BLaER1 treated with 17β-estradiol and CSF1 and Interleukin-3, amounts not matched to agents 10 nM and 100 nM (cell line): ENCODE measurements around the gene SYCE3.

ENCODE experiments used
- H3K27ac ChIP-seq, 11 experiments: shearing (Covaris generic); formaldehyde crosslinking; 2 replicates each; pipeline ENCODE4 v1.8.1; 2022
- H3K27me3 ChIP-seq, 11 experiments: shearing (Covaris generic); formaldehyde crosslinking; 2 replicates each; pipeline ENCODE4 v1.8.1; 2022
- H3K36me3 ChIP-seq, 11 experiments: shearing (Covaris generic); formaldehyde crosslinking; 2 replicates each; pipeline ENCODE4 v1.8.1; 2022
- H3K4me1 ChIP-seq, 10 experiments: shearing (Covaris generic); formaldehyde crosslinking; 2 replicates each; pipeline ENCODE4 v1.8.1; 2022
- H3K4me2 ChIP-seq, 11 experiments: shearing (Covaris generic); formaldehyde crosslinking; 2 replicates each; pipeline ENCODE4 v1.8.1; 2022
- H3K4me3 ChIP-seq, 10 experiments: shearing (Covaris generic); formaldehyde crosslinking; 2 replicates each; pipeline ENCODE4 v1.8.1; 2022
- H3K9ac ChIP-seq, 11 experiments: shearing (Covaris generic); formaldehyde crosslinking; 2 replicates each; pipeline ENCODE4 v1.8.1; 2022
- H3K9me3 ChIP-seq, 11 experiments: shearing (Covaris generic); formaldehyde crosslinking; replicated peaks in 1 of 11; 2 replicates each; pipeline ENCODE4 v1.8.1; 2022
- H4K20me1 ChIP-seq, 11 experiments: shearing (Covaris generic); formaldehyde crosslinking; 2 replicates each; pipeline ENCODE4 v1.8.1; 2022
- Cebpa-rat ChIP-seq, 11 experiments: shearing (Covaris generic); IDR thresholded peaks; 2 replicates each; pipeline ENCODE4 v1.8.1; 2022

Gene SYCE3

DNA sequence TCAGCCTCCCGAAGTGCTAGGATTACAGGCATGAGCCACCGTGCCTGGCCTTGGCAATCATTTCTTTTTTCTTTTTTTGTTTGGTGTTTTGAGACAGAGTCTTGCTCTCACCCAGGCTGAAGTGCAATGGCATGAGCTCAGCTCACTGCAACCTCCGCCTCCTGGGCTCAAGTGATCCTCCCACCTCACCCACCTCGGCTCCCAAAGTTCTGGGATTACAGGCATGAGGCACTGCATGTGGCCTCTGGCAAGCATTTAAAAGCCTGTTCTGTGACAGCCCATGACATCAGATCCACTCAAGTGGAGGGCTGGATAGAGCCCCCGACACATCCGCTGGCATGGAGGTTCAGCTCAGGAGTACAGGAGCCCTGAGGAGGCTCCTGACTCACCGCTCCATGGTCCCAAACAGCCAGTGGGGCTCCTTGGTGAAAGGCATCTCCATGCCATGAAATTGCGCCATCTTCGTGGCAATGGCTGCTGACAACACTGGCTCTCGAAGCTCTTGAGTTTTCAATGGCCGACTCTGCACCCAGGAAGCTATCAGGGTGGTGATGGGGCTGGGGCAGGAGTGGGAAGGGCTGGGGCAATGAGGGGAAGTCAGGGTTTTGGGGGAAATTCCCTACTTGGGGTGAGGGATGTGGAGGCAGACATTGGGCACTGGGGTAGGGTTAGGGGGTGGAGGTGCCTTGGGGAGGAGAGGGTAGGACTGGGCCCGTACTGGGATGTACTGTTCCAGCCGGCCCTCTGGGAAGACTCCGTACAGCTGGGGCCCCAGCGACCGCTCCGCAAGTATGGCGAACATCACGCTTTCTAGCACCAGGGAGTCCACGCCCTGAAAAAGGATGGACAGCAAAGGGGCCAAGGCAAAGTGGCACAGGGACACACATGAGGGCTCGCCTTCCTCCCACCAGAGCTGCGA is 18.6 kb upstream of the SYCE3 start:
- no peaks in the 10 kb centered on the region for H3K9me3 ChIP-seq

DNA sequence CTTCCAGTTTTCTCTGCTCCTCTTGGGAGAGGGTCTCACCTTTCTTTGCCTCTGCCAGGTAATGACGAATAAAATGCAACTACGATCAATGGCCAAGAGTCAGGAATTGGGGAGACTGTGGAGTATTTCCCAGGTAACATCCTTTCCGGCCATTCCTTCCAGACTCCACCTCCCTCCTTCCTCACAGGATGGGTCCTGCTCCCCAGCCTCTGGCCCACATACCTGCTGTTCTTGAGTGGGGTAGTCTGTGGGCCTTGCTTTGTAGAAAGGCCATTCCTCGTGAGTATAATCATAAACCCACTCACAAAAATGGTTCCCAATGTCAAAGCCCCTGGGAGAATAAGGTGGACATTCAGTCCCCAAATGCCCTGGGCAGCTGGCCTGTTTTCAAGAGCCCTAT is 17.0 kb upstream of the SYCE3 start:
- no peaks in the 10 kb centered on the region for H3K27me3 ChIP-seq
- peaks cover 18 to 53% (median 32%) of the 10 kb centered on the region in 10 experiments for H3K4me1 ChIP-seq
- H3K4me2 ChIP-seq = no peak overlapping the region
- H3K9ac ChIP-seq = peak overlapping the region in 2 of 11 experiments; percentile 6 to 42; a peak in 1 of 22 replicates
- H3K27ac ChIP-seq = no peak overlapping the region
- peaks cover 29 to 68% (median 52%) of the 10 kb centered on the region in 11 experiments; a peak in 21 of 22 replicates for H3K36me3 ChIP-seq
- no peak for TF ChIP-seq Cebpa-rat (IDR thresholded peaks at IDR 0.05)
- H3K4me3 ChIP-seq = no peak overlapping the region
- no peaks in the 10 kb centered on the region for H3K9me3 ChIP-seq
- peaks cover 0 to 19% (median 0%) of the 10 kb centered on the region in 11 experiments; a peak in 8 of 22 replicates for H4K20me1 ChIP-seq

More for the DNA sequence above, 18.6 kb upstream of the SYCE3 start:
- peaks cover 18 to 53% (median 32%) of the 10 kb centered on the region in 10 experiments for H3K4me1 ChIP-seq
- peak overlapping the region; percentile 86 to 98 (median 96) for H3K4me2 ChIP-seq
- H3K36me3 ChIP-seq = peaks cover 22 to 59% (median 42%) of the 10 kb centered on the region in 11 experiments; a peak in 21 of 22 replicates
- peak overlapping the region; percentile 89 to 98 (median 97); a peak in 21 of 22 replicates for H3K27ac ChIP-seq
- peak overlapping the region; percentile 88 to 98 (median 97) for H3K9ac ChIP-seq
- no peaks in the 10 kb centered on the region for H3K27me3 ChIP-seq
- peak overlapping the region; percentile 69 to 79 (median 78) for H3K4me3 ChIP-seq
- no peak for TF ChIP-seq Cebpa-rat (IDR thresholded peaks at IDR 0.05)
- peaks cover 0 to 13% (median 0%) of the 10 kb centered on the region in 11 experiments; a peak in 7 of 22 replicates for H4K20me1 ChIP-seq

DNA sequence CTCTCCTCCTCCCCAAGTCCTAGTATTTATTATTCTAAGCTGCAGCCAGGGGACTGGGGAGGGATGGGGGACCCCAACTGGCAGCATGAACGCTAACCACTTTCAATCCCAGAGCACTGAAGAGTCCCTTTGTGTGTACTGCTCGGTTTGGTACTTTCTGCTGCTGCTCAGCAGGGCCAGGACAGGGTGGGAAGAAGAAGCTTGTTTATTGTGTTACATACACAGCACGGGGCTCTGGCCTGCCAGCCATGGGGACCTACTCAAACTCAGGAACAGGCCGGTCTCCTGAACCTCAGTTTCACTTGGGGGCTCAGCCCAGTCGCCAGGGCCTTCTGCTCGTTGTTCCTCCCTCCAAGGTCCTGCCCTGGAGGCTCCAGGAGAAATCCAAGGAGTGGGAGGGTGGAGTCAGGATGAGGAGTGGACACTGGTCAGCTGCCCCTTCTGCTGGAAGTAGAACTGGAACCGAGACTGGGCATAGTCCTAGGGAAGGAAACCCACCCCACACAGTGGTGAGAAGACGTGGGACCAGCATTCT is 16.1 kb upstream of the SYCE3 start:
- no peak for TF ChIP-seq Cebpa-rat (IDR thresholded peaks at IDR 0.05)
- H3K36me3 ChIP-seq = peaks cover 29 to 71% (median 56%) of the 10 kb centered on the region in 11 experiments

DNA sequence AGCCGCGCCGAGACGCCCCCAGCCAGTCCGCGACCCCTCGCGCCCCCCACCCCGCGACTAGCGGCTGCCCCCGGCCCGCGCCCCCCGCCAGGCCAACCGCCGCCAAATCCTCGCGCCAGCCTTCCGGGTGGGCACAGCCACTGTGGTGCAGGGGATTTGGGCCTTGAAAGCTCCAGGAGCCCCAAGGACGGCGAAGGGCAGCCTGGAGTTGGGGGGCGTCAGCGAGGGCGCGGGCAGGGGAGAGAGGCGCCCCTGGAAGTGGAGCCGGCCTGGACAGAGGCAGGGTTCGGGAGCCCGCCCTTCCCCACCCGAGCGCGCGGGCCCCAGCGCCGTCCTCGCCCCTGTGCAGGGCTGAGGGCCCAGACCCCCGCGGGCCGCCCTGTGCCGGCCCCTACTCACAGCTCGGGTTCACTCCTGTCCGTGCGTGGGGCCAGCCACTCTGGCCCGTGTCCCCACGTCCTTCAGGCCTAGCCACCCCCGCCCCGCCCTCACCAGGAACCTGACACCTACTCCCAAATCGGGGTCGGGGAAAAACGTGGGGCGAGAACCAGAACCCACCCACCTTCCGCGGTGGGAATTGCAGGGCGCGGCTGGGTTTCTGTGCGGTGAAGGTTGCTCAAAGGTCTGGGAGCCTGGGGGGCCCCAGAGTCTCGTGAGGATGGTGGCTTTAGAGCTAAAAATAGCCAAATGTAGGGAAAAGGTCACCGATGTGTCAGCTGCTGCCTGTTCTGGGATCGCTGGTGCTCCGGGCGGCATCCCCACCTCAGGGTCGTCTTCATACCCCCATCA is 15.5 kb upstream of the SYCE3 start, which contains the start of gene CPT1B:
TSS of gene CPT1B (minus strand) at position 441 of the 789 bp plus-strand sequence. CDS start 512 bp downstream, outside the sequence.
- peaks cover 0 to 24% (median 0%) of the 10 kb centered on the region in 11 experiments; a peak in 9 of 22 replicates for H4K20me1 ChIP-seq
- H3K4me2 ChIP-seq = peak within 1 kb of the TSS in 3 of 11 experiments; percentile 42 to 53 (median 51); a peak in 4 of 22 replicates
- peaks cover 33 to 78% (median 62%) of the 10 kb centered on the region in 11 experiments for H3K36me3 ChIP-seq
- no peak within 1 kb of the TSS for H3K4me3 ChIP-seq
- no peaks in the 10 kb centered on the region for H3K27me3 ChIP-seq
- H3K27ac ChIP-seq = peak within 1 kb of the TSS in 1 of 11 experiments; percentile 5; a peak in 1 of 22 replicates
- TF ChIP-seq Cebpa-rat (IDR thresholded peaks at IDR 0.05) = no peak
- H3K4me1 ChIP-seq = peaks cover 11 to 45% (median 24%) of the 10 kb centered on the region in 10 experiments
- H3K9ac ChIP-seq = peak within 1 kb of the TSS in 5 of 11 experiments; percentile 3 to 42 (median 26); a peak in 4 of 22 replicates
- H3K9me3 ChIP-seq = no peaks in the 10 kb centered on the region

More for the DNA sequence above, 16.1 kb upstream of the SYCE3 start:
- H3K27me3 ChIP-seq = no peaks in the 10 kb centered on the region
- no peak overlapping the region for H3K4me3 ChIP-seq
- H3K27ac ChIP-seq = no peak overlapping the region; a peak in 1 of 22 replicates
- peak overlapping the region in 5 of 11 experiments; percentile 3 to 42 (median 26); a peak in 4 of 22 replicates for H3K9ac ChIP-seq
- no peaks in the 10 kb centered on the region for H3K9me3 ChIP-seq
- peaks cover 0 to 19% (median 0%) of the 10 kb centered on the region in 11 experiments; a peak in 9 of 22 replicates for H4K20me1 ChIP-seq
- peaks cover 17 to 51% (median 30%) of the 10 kb centered on the region in 10 experiments for H3K4me1 ChIP-seq
- H3K4me2 ChIP-seq = no peak overlapping the region

DNA sequence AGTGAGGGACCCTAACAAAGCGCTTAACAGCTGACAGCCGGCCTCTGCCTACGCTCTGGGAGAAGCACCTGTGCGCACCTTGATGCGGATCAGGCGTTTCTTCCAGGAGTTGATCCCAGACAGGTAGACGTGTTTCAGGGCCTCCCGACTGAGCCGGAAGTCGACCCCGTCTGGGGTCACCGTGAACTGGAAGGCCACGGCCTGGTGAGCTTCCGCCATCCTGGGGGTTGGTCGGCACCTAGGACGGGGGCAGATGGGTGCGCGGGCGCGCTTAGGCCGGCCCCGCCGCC is 14.9 kb upstream of the SYCE3 start:
- Histone ChIP-seq H3K4me3 (no peak overlapping the region), H3K9ac (no peak overlapping the region), H3K27me3 (no peaks in the 10 kb centered on the region), H3K4me1 (peaks cover 12 to 48% (median 27%) of the 10 kb centered on the region in 10 experiments), H3K36me3 (peaks cover 38 to 83% (median 68%) of the 10 kb centered on the region in 11 experiments), H3K4me2 (peak overlapping the region in 3 of 11 experiments; percentile 42 to 53 (median 51); a peak in 4 of 22 replicates), H4K20me1 (peaks cover 0 to 29% (median 3%) of the 10 kb centered on the region in 11 experiments; a peak in 9 of 22 replicates), H3K27ac (0 out of 22 replicates have a peak overlapping the region, but pooled peaks of 1 of the 11 experiments have one; percentile 5), H3K9me3 (no peaks in the 10 kb centered on the region)
- no peak for TF ChIP-seq Cebpa-rat (IDR thresholded peaks at IDR 0.05)

DNA sequence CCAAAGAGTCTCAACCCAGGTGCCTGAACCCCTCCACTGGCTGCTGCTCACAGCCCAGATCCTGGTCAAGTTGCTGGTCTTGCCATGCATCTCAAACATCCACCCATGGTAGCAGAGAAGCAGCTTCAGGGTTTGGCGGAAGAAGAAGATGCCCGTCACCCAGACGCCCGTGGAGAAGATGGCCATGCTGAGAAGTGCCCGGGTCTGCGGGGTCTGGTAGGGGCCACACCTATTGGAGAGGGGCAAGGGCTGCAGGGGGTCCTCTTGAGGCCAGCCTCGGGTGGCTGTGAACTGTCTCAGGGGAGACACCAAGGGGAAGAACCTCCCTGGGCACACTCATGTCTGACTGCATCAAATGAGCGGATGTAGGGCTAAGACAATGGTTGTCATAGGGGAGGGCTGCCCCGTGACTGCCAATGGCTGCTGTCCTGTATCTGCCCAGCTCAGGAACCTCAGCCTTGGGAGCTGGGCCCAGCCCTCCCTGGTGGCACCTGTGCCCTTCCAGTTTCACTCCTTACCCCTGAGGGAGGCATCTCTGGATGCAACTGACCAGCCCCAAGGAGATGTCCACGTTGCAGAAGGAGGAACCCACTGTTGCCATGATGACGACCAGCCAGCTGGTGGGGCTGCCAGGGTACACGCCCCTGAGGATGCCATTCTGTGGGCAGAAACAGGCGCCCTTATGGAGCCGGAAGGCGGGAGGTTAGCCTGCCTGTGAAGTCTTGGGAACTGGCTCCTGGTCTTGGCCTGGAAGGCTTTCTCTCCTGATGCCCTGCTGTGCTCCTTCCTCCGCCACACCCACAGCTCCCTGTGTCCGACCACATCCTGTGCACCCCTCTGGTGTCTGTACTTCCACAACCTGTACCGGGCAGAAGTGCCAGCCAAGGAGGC is 14.3 kb upstream of the SYCE3 start:
- Histone ChIP-seq H3K9ac (no peak overlapping the region), H4K20me1 (peaks cover 0 to 35% (median 8%) of the 10 kb centered on the region in 11 experiments; a peak in 12 of 22 replicates), H3K4me3 (no peak overlapping the region), H3K9me3 (no peaks in the 10 kb centered on the region), H3K4me1 (peaks cover 17 to 54% (median 30%) of the 10 kb centered on the region in 10 experiments), H3K27ac (0 out of 22 replicates have a peak overlapping the region, but pooled peaks of 1 of the 11 experiments have one; percentile 5), H3K27me3 (no peaks in the 10 kb centered on the region), H3K36me3 (peaks cover 41 to 89% (median 73%) of the 10 kb centered on the region in 11 experiments), H3K4me2 (peak overlapping the region in 3 of 11 experiments; percentile 42 to 53 (median 51); a peak in 4 of 22 replicates)
- no peak for TF ChIP-seq Cebpa-rat (IDR thresholded peaks at IDR 0.05)

DNA sequence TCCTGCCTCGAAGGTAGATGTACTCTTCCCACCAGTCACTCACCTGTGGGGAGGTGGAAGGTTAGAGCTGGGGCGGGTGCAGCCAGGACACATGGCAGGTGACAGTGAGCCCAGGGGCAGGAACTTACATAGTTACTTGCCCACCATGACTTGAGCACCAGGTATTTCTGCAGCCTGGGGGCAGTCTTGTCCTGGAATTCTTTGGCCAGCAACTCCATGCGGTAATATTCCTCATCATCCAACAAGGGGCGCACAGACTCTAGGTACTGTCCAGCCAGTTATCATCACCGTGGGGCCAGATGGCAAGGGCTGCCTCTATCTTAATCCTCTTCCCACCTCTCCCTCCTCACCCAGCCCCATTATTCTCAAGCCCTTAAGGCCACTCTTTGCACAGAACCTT is 13.4 kb upstream of the SYCE3 start:
- H3K4me1 ChIP-seq = peaks cover 17 to 54% (median 30%) of the 10 kb centered on the region in 10 experiments
- no peak overlapping the region for H3K9ac ChIP-seq
- H3K9me3 ChIP-seq = no peaks in the 10 kb centered on the region
- H3K4me3 ChIP-seq = no peak overlapping the region
- no peak overlapping the region for H3K27ac ChIP-seq
- H3K27me3 ChIP-seq = no peaks in the 10 kb centered on the region
- no peak for TF ChIP-seq Cebpa-rat (IDR thresholded peaks at IDR 0.05)
- peaks cover 47 to 95% (median 80%) of the 10 kb centered on the region in 11 experiments for H3K36me3 ChIP-seq
- H4K20me1 ChIP-seq = peaks cover 0 to 44% (median 13%) of the 10 kb centered on the region in 11 experiments; a peak in 14 of 22 replicates
- H3K4me2 ChIP-seq = no peak overlapping the region
